IMR-90 (cell line): ENCODE data around the gene ADARB2.
"Not testable (repeated sequence)": the region's sequence is repeated elsewhere in the genome, so short reads cannot be mapped to it uniquely, and the experiment has no call there.

ENCODE experiments used
- BHLHE40 ChIP-seq: fragments of 150-350 bp; IDR thresholded peaks from 2 replicates; pipeline ENCODE4 v1.6.1; 2016; ENCODE audit warnings: mild to moderate bottlenecking, low read depth, low read length
- CEBPB ChIP-seq: IDR thresholded peaks from 2 replicates; pipeline ENCODE4 v1.6.1; 2012; ENCODE audit warnings: low read depth, low read length, improper control_type of control experiment
- CHD1 ChIP-seq: IDR thresholded peaks from 2 replicates; pipeline ENCODE4 v1.6.1; 2012; ENCODE audit warnings: low read depth, low read length, improper control_type of control experiment
- MAFK ChIP-seq: IDR thresholded peaks from 2 replicates; pipeline ENCODE4 v1.6.1; 2012; ENCODE audit warnings: low read depth, low read length, improper control_type of control experiment
- MAZ ChIP-seq: IDR thresholded peaks from 2 replicates; pipeline ENCODE4 v1.6.1; 2012; ENCODE audit warnings: low read depth, mild to moderate bottlenecking, low read length, improper control_type of control experiment, moderate library complexity, borderline replicate concordance
- NFE2L2 ChIP-seq: fragments of 150-350 bp; IDR thresholded peaks from 2 replicates; pipeline ENCODE4 v1.6.1; 2016; ENCODE audit warnings: low read depth, mild to moderate bottlenecking, low read length
- POLR2A ChIP-seq: IDR thresholded peaks from 2 replicates; pipeline ENCODE4 v1.6.1; 2012; ENCODE audit warnings: mild to moderate bottlenecking, low read depth, low read length
- RAD21 ChIP-seq: IDR thresholded peaks from 2 replicates; pipeline ENCODE4 v1.6.1; 2012; ENCODE audit warnings: low read length, improper control_type of control experiment
- RCOR1 ChIP-seq: IDR thresholded peaks from 2 replicates; pipeline ENCODE4 v1.6.1; 2012; ENCODE audit warnings: mild to moderate bottlenecking, low read length, improper control_type of control experiment; ENCODE audit not compliant: insufficient replicate concordance
- RFX5 ChIP-seq: IDR thresholded peaks from 2 replicates; pipeline ENCODE4 v1.8.0; 2012; ENCODE audit warnings: low read depth, mild to moderate bottlenecking, low read length, moderate library complexity
- SMC3 ChIP-seq: fragments of 150-350 bp; IDR thresholded peaks from 2 replicates; pipeline ENCODE4 v1.6.1; 2016; ENCODE audit warnings: low read depth, mild to moderate bottlenecking, antibody characterized with exemption, low read length, moderate library complexity
- TF ChIP-seq, protein P1 (sequence below): conservative IDR thresholded peaks from 2 replicates; pipeline ENCODE4 v1.5.1; 2012; ENCODE audit warnings: mild to moderate bottlenecking, low read depth, low read length, improper control_type of control experiment
- TF ChIP-seq, protein P2 (sequence below): fragments of 150-350 bp; IDR thresholded peaks from 2 replicates; pipeline ENCODE4 v1.6.1; 2016; ENCODE audit warnings: low read depth, mild to moderate bottlenecking, low read length, moderate library complexity, borderline replicate concordance

- TF ChIP-seq POLR2A, RFX5, RAD21, MAZ, CEBPB, CHD1, SMC3, NFE2L2, MAFK, BHLHE40, RCOR1: not testable (repeated sequence)
- TF ChIP-seq, protein P1, sequence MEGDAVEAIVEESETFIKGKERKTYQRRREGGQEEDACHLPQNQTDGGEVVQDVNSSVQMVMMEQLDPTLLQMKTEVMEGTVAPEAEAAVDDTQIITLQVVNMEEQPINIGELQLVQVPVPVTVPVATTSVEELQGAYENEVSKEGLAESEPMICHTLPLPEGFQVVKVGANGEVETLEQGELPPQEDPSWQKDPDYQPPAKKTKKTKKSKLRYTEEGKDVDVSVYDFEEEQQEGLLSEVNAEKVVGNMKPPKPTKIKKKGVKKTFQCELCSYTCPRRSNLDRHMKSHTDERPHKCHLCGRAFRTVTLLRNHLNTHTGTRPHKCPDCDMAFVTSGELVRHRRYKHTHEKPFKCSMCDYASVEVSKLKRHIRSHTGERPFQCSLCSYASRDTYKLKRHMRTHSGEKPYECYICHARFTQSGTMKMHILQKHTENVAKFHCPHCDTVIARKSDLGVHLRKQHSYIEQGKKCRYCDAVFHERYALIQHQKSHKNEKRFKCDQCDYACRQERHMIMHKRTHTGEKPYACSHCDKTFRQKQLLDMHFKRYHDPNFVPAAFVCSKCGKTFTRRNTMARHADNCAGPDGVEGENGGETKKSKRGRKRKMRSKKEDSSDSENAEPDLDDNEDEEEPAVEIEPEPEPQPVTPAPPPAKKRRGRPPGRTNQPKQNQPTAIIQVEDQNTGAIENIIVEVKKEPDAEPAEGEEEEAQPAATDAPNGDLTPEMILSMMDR = not testable (repeated sequence)
- TF ChIP-seq, protein P2, sequence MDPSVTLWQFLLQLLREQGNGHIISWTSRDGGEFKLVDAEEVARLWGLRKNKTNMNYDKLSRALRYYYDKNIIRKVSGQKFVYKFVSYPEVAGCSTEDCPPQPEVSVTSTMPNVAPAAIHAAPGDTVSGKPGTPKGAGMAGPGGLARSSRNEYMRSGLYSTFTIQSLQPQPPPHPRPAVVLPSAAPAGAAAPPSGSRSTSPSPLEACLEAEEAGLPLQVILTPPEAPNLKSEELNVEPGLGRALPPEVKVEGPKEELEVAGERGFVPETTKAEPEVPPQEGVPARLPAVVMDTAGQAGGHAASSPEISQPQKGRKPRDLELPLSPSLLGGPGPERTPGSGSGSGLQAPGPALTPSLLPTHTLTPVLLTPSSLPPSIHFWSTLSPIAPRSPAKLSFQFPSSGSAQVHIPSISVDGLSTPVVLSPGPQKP = not testable (repeated sequence)
Measured at GRCh38 chr10:1248262-1248630, 489.1 kb downstream of the ADARB2 start.
